ENCODE measurements around the gene SLC17A7.

DNA sequence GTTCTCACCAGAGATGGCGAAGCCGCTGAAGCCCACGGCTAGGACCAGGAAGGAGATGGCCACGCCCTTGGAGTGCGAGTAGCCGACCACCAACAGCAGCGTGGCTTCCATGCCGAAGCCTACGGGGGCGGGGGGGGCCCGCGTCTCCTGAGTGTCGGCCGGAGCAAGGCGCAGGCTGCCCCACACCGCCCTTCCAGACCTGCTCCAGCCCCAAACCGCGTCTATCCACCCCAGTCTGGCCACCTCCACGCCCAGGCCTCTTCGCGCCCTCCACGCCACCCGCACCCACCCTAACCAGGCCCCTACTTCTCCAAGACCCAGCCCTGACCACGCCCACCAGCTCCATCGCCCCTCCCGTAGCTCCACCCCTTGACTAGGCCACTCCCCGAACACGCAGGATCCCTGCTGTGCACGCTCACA, 10.0 kb downstream of the SLC17A7 start:
- no peak for TF ChIP-seq EZH2 (IDR thresholded peaks at IDR 0.05)
- no peak for TF ChIP-seq POLR2AphosphoS5 (IDR thresholded peaks at IDR 0.05; ENCODE audit: borderline replicate concordance, low read depth, low read length)
- no peak for TF ChIP-seq FOXP2 (optimal IDR thresholded peaks at IDR 0.05; ENCODE audit: control extremely low read depth, extremely low read length, insufficient read depth)

All from SK-N-MC (cell line).